ENCODE results near the gene KRT76. TPM values are rescaled to one million over a fixed set of nuclear protein-coding genes. Genes with fewer than 3 reads are reported as not detected.

KRT76 gene
- total RNA-seq, 1 experiment from 2014 or later: not detected

DNA sequence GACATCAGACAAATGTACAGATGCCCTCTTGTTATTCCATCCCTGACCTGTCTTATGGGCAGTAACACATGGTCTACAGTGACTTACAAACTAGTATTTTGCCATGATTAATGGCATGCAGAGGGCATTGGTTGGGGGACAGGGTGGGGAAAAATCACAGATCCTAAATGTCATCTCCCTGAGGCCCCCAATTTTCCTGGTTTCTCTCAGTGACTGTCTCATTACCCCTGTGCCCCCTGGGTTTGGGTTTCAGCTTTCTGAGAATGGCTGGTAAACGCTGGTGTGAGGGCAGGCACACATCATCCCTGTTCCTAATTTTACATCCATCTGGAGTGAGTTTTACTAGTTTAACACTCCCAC, 10.1 kb downstream of the KRT76 start:
- Histone ChIP-seq H3T11ph (ENCODE audit: low read length) (no peak overlapping the region), H4K5ac (ENCODE audit: insufficient read length, low read depth, low read length) (no peak overlapping the region), H3K79me1 (ENCODE audit: insufficient read depth, low read depth, low read length, poor library complexity, severe bottlenecking) (no peaks in the 10 kb centered on the region), H3K56ac (ENCODE audit: insufficient read length, low read depth, low read length) (no peak overlapping the region), H2AFZ (ENCODE audit: low read length) (no peak overlapping the region), H2BK15ac (ENCODE audit: low read depth, low read length) (no peak overlapping the region), H3K14ac (ENCODE audit: insufficient read depth, low read length) (no peak overlapping the region), H4K8ac (replicated peaks; ENCODE audit: insufficient read length, low read depth, low read length) (no peak overlapping the region), H3K9ac (ENCODE audit: extremely low read depth, insufficient read length, low read length) (no peak overlapping the region), H3K79me2 (ENCODE audit: insufficient read depth, low read length) (no peaks in the 10 kb centered on the region), H3K27ac (ENCODE audit: insufficient read length, low read depth, low read length) (no peak overlapping the region), H3K23ac (ENCODE audit: insufficient read length, low read depth, low read length) (no peak overlapping the region), H2BK12ac (ENCODE audit: insufficient read length, low read depth, low read length) (no peak overlapping the region), H2BK120ac (ENCODE audit: low read depth, low read length, poor library complexity, severe bottlenecking) (no peak overlapping the region), H2BK20ac (ENCODE audit: low read depth, low read length, poor library complexity, severe bottlenecking) (no peak overlapping the region), H4K91ac (ENCODE audit: insufficient read length, low read depth, low read length) (no peak overlapping the region), H2BK5ac (ENCODE audit: insufficient read length, low read length) (no peak overlapping the region), H3K4me2 (ENCODE audit: insufficient read depth, insufficient read length, low read length) (no peak overlapping the region), H4K20me1 (ENCODE audit: control insufficient read depth, insufficient read depth, insufficient read length) (no peaks in the 10 kb centered on the region), H3K18ac (ENCODE audit: insufficient read length, low read depth, low read length) (no peak overlapping the region), H3K23me2 (ENCODE audit: insufficient read length, low read depth, low read length, poor library complexity, severe bottlenecking) (no peaks in the 10 kb centered on the region), H2AK5ac (ENCODE audit: insufficient read length, low read length) (no peak overlapping the region), H3K27me3 (ENCODE audit: insufficient read depth, low read length) (no peaks in the 10 kb centered on the region), H3K4me1 (ENCODE audit: insufficient read depth, low read length) (no peaks in the 10 kb centered on the region), H3K9me3 (ENCODE audit: control insufficient read depth, low read depth, low read length) (no peaks in the 10 kb centered on the region), H3K4ac (ENCODE audit: low read depth, low read length) (no peak overlapping the region)
- Mint-ChIP-seq H3K4me3 (no peak overlapping the region), H3K36me3 (ENCODE audit: insufficient read depth in 1 of 3, low read depth in 3 of 3) (no peaks in the 10 kb centered on the region), H3K27ac (no peak overlapping the region), H3K4me1 (no peaks in the 10 kb centered on the region), H3K27me3 (ENCODE audit: low read depth) (peaks cover 25% of the 10 kb centered on the region), H3K9me3 (peaks cover 2 to 8% of the 10 kb centered on the region in 2 experiments; a peak in 2 of 5 replicates)
- no peak for DNase-seq
- no peak for TF ChIP-seq CTCF (conservative IDR thresholded peaks at IDR 0.05)
- WGBS (ENCODE audit: extremely low coverage, insufficient read length, low lambda C conversion rate): no CpG with 5 or more reads among the region's 1 CpG

Measured in H9 (cell line).